Transverse colon (tissue), 4 donors: ENCODE results near the gene JMJD1C.

ENCODE experiments used
- EP300 ChIP-seq: sonication (generic); formaldehyde crosslinking; IDR thresholded peaks from one replicate; pipeline ENCODE4 v1.6.1; 2017; ENCODE audit warnings: antibody characterized with exemption, low read depth
- POLR2A ChIP-seq: fragments of 450-650 bp; IDR thresholded peaks from one replicate; pipeline ENCODE4 v1.6.1; 2016; ENCODE audit warnings: antibody characterized with exemption, mild to moderate bottlenecking, moderate library complexity
- POLR2AphosphoS5 ChIP-seq, 3 donors: sonication (generic); formaldehyde crosslinking; IDR thresholded peaks; one replicate each; pipeline ENCODE4 v1.6.1; 2016; ENCODE audit warnings: antibody characterized with exemption in 3 of 3
- TF ChIP-seq, protein P1 (sequence below), 5 experiments: fragments of 200-600 bp in 3 of 5; fragments of 450-650 bp in 2 of 5; sonication (generic) in 3 of 5; IDR thresholded peaks; 1 replicate in 2 of 5; 2 replicates in 3 of 5; pipeline ENCODE4 v1.5.1; 2016 to 2017; ENCODE audit warnings: antibody characterized with exemption in 5 of 5, inconsistent platforms in 3 of 5, mild to moderate bottlenecking in 2 of 5, moderate library complexity in 1 of 5

DNA sequence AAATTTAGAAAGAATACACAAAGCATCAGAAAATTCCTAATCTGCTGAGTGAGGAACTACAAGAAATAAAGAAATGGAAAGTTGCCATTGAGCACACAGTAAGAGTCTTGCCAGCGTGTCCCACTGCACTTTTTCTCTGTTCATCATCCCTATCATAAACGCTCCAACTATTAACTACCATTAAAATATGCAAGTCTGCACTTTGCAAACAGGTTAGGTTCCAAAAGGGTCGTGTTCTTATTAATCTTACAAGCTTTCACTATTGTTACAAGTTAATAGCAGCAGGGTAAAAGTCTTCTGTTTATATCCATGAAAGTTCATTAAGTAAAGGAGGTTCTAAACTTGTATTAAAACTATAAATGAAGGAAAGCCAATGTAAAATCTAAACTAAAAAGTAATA is 5.2 kb upstream of the JMJD1C start:
- TF ChIP-seq, protein P1, sequence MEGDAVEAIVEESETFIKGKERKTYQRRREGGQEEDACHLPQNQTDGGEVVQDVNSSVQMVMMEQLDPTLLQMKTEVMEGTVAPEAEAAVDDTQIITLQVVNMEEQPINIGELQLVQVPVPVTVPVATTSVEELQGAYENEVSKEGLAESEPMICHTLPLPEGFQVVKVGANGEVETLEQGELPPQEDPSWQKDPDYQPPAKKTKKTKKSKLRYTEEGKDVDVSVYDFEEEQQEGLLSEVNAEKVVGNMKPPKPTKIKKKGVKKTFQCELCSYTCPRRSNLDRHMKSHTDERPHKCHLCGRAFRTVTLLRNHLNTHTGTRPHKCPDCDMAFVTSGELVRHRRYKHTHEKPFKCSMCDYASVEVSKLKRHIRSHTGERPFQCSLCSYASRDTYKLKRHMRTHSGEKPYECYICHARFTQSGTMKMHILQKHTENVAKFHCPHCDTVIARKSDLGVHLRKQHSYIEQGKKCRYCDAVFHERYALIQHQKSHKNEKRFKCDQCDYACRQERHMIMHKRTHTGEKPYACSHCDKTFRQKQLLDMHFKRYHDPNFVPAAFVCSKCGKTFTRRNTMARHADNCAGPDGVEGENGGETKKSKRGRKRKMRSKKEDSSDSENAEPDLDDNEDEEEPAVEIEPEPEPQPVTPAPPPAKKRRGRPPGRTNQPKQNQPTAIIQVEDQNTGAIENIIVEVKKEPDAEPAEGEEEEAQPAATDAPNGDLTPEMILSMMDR (IDR thresholded peaks at IDR 0.05): no peak
- TF ChIP-seq EP300: no peak
- TF ChIP-seq POLR2AphosphoS5 (IDR thresholded peaks at IDR 0.05): no peak
- no peak for TF ChIP-seq POLR2A
